ENCODE measurements around the gene POLA2. TPM values are rescaled to one million over a fixed set of nuclear protein-coding genes. Genes with fewer than 3 reads are reported as not detected.

Gene POLA2
- total and polyA plus RNA-seq, 7 donors: 1.7 to 5.8 (median 3.3) TPM

- intact Hi-C loops (cut with DNase I): no loop called here
- no peak overlapping the region for H3K27ac ChIP-seq
Measured at GRCh38 chr11:65293909-65294381, 32.2 kb downstream of the POLA2 start.

GRCh38 chr11:65295001-65295400 is 33.2 kb downstream of the POLA2 start:
- Histone ChIP-seq H3K4me1 (peaks cover 49% of the 10 kb centered on the region), H3K9me3 (no peaks in the 10 kb centered on the region), H3K27me3 (ENCODE audit: insufficient read depth in 3 of 3, low read length in 2 of 3) (no peaks in the 10 kb centered on the region), H3K36me3 (ENCODE audit: insufficient read depth in 1 of 2, low read depth in 1 of 2) (peaks cover 0 to 26% of the 10 kb centered on the region in 2 donors), H3K27ac (no peak overlapping the region), H3K4me3 (no peak overlapping the region)
- DNase-seq: peak in 1 of 2 donors; percentile 51
- ATAC-seq: no peak
- 85 to 93% (median 86%) methylated on average over 11 of the region's 11 CpGs for WGBS, 3 donors
- intact Hi-C loops (cut with DNase I): no loop called here
- no peak for TF ChIP-seq CTCF (IDR thresholded peaks at IDR 0.05)

More at GRCh38 chr11:65293909-65294381, 32.2 kb downstream of the POLA2 start:
- Histone ChIP-seq H3K4me3 (no peak overlapping the region), H3K9me3 (no peaks in the 10 kb centered on the region), H3K4me1 (peaks cover 55% of the 10 kb centered on the region), H3K27me3 (ENCODE audit: insufficient read depth in 3 of 3, low read length in 2 of 3) (no peaks in the 10 kb centered on the region), H3K36me3 (ENCODE audit: insufficient read depth in 1 of 2, low read depth in 1 of 2) (peaks cover 0 to 33% of the 10 kb centered on the region in 2 donors)
- no peak for TF ChIP-seq CTCF (IDR thresholded peaks at IDR 0.05)
- DNase-seq (peak in 1 of 2 donors; percentile 68), ATAC-seq (no peak)
- 69 to 75% (median 73%) methylated on average over 10 of the region's 10 CpGs for WGBS, 3 donors

- Histone ChIP-seq H3K36me3 (ENCODE audit: insufficient read depth in 1 of 2, low read depth in 1 of 2) (peaks cover 0 to 26% of the 10 kb centered on the region in 2 donors), H3K27ac (no peak overlapping the region), H3K9me3 (no peaks in the 10 kb centered on the region), H3K4me3 (no peak overlapping the region), H3K27me3 (ENCODE audit: insufficient read depth in 3 of 3, low read length in 2 of 3) (no peaks in the 10 kb centered on the region), H3K4me1 (peaks cover 42% of the 10 kb centered on the region)
- 85 to 90% (median 90%) methylated on average over 11 of the region's 11 CpGs for WGBS, 3 donors
- no peak for ATAC-seq
- intact Hi-C loops (cut with DNase I): no loop called here
- no peak for TF ChIP-seq CTCF (IDR thresholded peaks at IDR 0.05)
- peak in 1 of 2 donors; percentile 35 for DNase-seq
Measured at GRCh38 chr11:65295571-65296341, 34.0 kb downstream of the POLA2 start.

GRCh38 chr11:65297026-65297672 is 35.4 kb downstream of the POLA2 start:
- no peak for TF ChIP-seq CTCF (IDR thresholded peaks at IDR 0.05)
- Histone ChIP-seq H3K9me3 (no peaks in the 10 kb centered on the region), H3K27me3 (ENCODE audit: insufficient read depth in 3 of 3, low read length in 2 of 3) (no peaks in the 10 kb centered on the region), H3K4me1 (peaks cover 28% of the 10 kb centered on the region), H3K36me3 (ENCODE audit: insufficient read depth in 1 of 2, low read depth in 1 of 2) (peaks cover 0 to 26% of the 10 kb centered on the region in 2 donors), H3K27ac (peak overlapping the region; percentile 57), H3K4me3 (no peak overlapping the region)
- DNase-seq (peak in 1 of 2 donors; percentile 62), ATAC-seq (no peak)
- 79 to 81% (median 81%) methylated on average over 12 of the region's 12 CpGs for WGBS, 3 donors
- intact Hi-C loops (cut with DNase I): no loop called here

Measured in psoas muscle (tissue), 8 donors.